ENCODE data around the gene C15orf40. TPM values are rescaled to one million over a fixed set of nuclear protein-coding genes. Genes with fewer than 3 reads are reported as not detected.

Gene C15orf40
- total and polyA plus RNA-seq, 2 of the 13 experiments (the other 11 are each of a cell fraction or from before 2014, with no cell fraction given) = 24.0 to 26.3 TPM

- TF ChIP-seq ZNF30 (CRISPR knock-in tag; IDR thresholded peaks at IDR 0.05) (peak; percentile 84), TCF7L2 (IDR thresholded peaks at IDR 0.05; ENCODE audit: low read depth, low read length) (no peak), ZFP41 (CRISPR knock-in tag; IDR thresholded peaks at IDR 0.05; ENCODE audit: borderline replicate concordance) (peak; percentile 94; the same call in 1 of the 2 replicates), DNMT1 (CRISPR knock-in tag; IDR thresholded peaks at IDR 0.05) (no peak), ISX (CRISPR knock-in tag; conservative IDR thresholded peaks at IDR 0.05) (peak; percentile 54; the same call in 1 of the 2 replicates), TBP (CRISPR knock-in tag; IDR thresholded peaks at IDR 0.05) (no peak), ZNF510 (CRISPR knock-in tag; IDR thresholded peaks at IDR 0.05; ENCODE audit: low read depth) (0 out of 2 replicates have a peak, but pooled peaks have one; percentile 58), NR2C2 (CRISPR knock-in tag; IDR thresholded peaks at IDR 0.05; ENCODE audit: borderline replicate concordance) (peak; percentile 10; the same call in 1 of the 2 replicates), TP53 (CRISPR knock-in tag; conservative IDR thresholded peaks at IDR 0.05) (no peak; the same call in 1 of the 2 replicates), JUN (CRISPR knock-in tag; IDR thresholded peaks at IDR 0.05) (no peak), RFXANK (CRISPR knock-in tag; IDR thresholded peaks at IDR 0.05) (no peak), THRA (CRISPR knock-in tag; IDR thresholded peaks at IDR 0.05; ENCODE audit: borderline replicate concordance) (0 out of 2 replicates have a peak, but pooled peaks have one; percentile 27), ZNF720 (CRISPR knock-in tag; IDR thresholded peaks at IDR 0.05) (no peak), ISL2 (CRISPR knock-in tag; IDR thresholded peaks at IDR 0.05) (peak; percentile 77; the same call in 1 of the 2 replicates), CENPT (CRISPR knock-in tag; IDR thresholded peaks at IDR 0.05; ENCODE audit: low read depth) (no peak), ZNF7 (CRISPR knock-in tag; IDR thresholded peaks at IDR 0.05) (no peak), ZNF580 (CRISPR knock-in tag; IDR thresholded peaks at IDR 0.05; ENCODE audit: borderline replicate concordance, low read depth) (peak; percentile 87; the same call in 1 of the 2 replicates), ZNF251 (CRISPR knock-in tag; IDR thresholded peaks at IDR 0.05) (no peak), PPARG (CRISPR knock-in tag; conservative IDR thresholded peaks at IDR 0.05) (no peak; the same call in 1 of the 2 replicates), KDM3A (CRISPR knock-in tag; IDR thresholded peaks at IDR 0.05; ENCODE audit: low read depth) (no peak)
- TF ChIP-seq, protein P1, sequence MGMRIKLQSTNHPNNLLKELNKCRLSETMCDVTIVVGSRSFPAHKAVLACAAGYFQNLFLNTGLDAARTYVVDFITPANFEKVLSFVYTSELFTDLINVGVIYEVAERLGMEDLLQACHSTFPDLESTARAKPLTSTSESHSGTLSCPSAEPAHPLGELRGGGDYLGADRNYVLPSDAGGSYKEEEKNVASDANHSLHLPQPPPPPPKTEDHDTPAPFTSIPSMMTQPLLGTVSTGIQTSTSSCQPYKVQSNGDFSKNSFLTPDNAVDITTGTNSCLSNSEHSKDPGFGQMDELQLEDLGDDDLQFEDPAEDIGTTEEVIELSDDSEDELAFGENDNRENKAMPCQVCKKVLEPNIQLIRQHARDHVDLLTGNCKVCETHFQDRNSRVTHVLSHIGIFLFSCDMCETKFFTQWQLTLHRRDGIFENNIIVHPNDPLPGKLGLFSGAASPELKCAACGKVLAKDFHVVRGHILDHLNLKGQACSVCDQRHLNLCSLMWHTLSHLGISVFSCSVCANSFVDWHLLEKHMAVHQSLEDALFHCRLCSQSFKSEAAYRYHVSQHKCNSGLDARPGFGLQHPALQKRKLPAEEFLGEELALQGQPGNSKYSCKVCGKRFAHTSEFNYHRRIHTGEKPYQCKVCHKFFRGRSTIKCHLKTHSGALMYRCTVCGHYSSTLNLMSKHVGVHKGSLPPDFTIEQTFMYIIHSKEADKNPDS (CRISPR knock-in tag; IDR thresholded peaks at IDR 0.05) = peak; percentile 35
- TF ChIP-seq, protein P2, sequence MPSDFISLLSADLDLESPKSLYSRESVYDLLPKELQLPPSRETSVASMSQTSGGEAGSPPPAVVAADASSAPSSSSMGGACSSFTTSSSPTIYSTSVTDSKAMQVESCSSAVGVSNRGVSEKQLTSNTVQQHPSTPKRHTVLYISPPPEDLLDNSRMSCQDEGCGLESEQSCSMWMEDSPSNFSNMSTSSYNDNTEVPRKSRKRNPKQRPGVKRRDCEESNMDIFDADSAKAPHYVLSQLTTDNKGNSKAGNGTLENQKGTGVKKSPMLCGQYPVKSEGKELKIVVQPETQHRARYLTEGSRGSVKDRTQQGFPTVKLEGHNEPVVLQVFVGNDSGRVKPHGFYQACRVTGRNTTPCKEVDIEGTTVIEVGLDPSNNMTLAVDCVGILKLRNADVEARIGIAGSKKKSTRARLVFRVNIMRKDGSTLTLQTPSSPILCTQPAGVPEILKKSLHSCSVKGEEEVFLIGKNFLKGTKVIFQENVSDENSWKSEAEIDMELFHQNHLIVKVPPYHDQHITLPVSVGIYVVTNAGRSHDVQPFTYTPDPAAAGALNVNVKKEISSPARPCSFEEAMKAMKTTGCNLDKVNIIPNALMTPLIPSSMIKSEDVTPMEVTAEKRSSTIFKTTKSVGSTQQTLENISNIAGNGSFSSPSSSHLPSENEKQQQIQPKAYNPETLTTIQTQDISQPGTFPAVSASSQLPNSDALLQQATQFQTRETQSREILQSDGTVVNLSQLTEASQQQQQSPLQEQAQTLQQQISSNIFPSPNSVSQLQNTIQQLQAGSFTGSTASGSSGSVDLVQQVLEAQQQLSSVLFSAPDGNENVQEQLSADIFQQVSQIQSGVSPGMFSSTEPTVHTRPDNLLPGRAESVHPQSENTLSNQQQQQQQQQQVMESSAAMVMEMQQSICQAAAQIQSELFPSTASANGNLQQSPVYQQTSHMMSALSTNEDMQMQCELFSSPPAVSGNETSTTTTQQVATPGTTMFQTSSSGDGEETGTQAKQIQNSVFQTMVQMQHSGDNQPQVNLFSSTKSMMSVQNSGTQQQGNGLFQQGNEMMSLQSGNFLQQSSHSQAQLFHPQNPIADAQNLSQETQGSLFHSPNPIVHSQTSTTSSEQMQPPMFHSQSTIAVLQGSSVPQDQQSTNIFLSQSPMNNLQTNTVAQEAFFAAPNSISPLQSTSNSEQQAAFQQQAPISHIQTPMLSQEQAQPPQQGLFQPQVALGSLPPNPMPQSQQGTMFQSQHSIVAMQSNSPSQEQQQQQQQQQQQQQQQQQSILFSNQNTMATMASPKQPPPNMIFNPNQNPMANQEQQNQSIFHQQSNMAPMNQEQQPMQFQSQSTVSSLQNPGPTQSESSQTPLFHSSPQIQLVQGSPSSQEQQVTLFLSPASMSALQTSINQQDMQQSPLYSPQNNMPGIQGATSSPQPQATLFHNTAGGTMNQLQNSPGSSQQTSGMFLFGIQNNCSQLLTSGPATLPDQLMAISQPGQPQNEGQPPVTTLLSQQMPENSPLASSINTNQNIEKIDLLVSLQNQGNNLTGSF (CRISPR knock-in tag; IDR thresholded peaks at IDR 0.05) = peak; percentile 93
Measured at GRCh38 chr15:83011271-83012075, at the start of gene C15orf40 (continued).

Measured in HepG2 (cell line).